PFSK-1 (cell line): ENCODE measurements around the gene RAD1.

Experiments
- FOXP2 ChIP-seq: optimal IDR thresholded peaks from 2 replicates; pipeline ENCODE3; 2011; ENCODE audit warnings: borderline replicate concordance, control low read depth, inconsistent platforms; ENCODE audit not compliant: insufficient read depth; ENCODE audit errors: extremely low read length, extremely low read depth
- POLR2AphosphoS5 ChIP-seq: IDR thresholded peaks from 2 replicates; pipeline ENCODE4 v1.6.1; 2012; ENCODE audit warnings: low read depth, mild to moderate bottlenecking, control low read depth, low read length, moderate library complexity
- REST ChIP-seq, 2 experiments: IDR thresholded peaks; 2 replicates each; pipeline versions ENCODE4 v1.6.1 to v1.8.0; 2011 to 2012; ENCODE audit warnings: low read depth in 2 of 2, low read length in 2 of 2, control low read depth in 1 of 2, inconsistent platforms in 1 of 2, mild to moderate bottlenecking in 1 of 2, moderate library complexity in 1 of 2; ENCODE audit not compliant: insufficient read depth in 1 of 2
- SIN3A ChIP-seq: IDR thresholded peaks from 2 replicates; pipeline ENCODE4 v1.6.1; 2012; ENCODE audit warnings: mild to moderate bottlenecking, low read length, moderate library complexity, borderline replicate concordance; ENCODE audit not compliant: insufficient read depth
- TAF1 ChIP-seq: IDR thresholded peaks from 2 replicates; pipeline ENCODE4 v1.6.1; 2012; ENCODE audit warnings: low read length, control low read depth, borderline replicate concordance; ENCODE audit not compliant: insufficient read depth

Gene RAD1

GRCh38 chr5:34944460-34945047 lies 29.2 kb upstream of the RAD1 start:
- TF ChIP-seq SIN3A (no peak), FOXP2 (no peak), REST (IDR thresholded peaks at IDR 0.05; ENCODE audit: insufficient read depth in 1 of 2, low read depth in 2 of 2, low read length in 2 of 2) (no peak), POLR2AphosphoS5 (no peak), TAF1 (no peak)

DNA sequence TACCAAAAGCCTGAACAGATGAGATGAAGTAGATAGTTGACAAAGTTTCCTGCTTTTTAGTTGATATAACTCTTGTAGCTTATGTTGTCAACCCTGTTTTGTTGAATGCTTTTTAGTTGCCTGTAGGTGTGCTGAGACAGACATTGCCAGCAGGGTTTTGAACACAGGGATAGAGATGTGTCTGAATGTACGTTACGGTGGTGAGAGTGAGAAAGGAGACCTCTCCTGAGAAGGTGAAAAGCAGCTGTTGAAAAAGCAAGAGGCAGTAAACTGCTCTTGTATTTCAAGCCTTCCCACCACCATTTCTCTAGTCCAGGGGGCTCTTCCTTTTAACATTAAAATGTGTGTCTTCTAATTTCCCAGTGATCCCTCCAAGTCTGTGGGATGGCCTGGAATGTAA lies 28.7 kb upstream of the RAD1 start:
- TF ChIP-seq REST (IDR thresholded peaks at IDR 0.05; ENCODE audit: insufficient read depth in 1 of 2, low read depth in 2 of 2, low read length in 2 of 2) (no peak), SIN3A (no peak), POLR2AphosphoS5 (no peak), TAF1 (no peak), FOXP2 (no peak)

GRCh38 chr5:34941936-34942335 lies 26.6 kb upstream of the RAD1 start:
- TF ChIP-seq TAF1, result no peak
- TF ChIP-seq REST (IDR thresholded peaks at IDR 0.05; ENCODE audit: insufficient read depth in 1 of 2, low read depth in 2 of 2, low read length in 2 of 2), result no peak
- no peak for TF ChIP-seq POLR2AphosphoS5
- TF ChIP-seq SIN3A, result no peak
- no peak for TF ChIP-seq FOXP2

DNA sequence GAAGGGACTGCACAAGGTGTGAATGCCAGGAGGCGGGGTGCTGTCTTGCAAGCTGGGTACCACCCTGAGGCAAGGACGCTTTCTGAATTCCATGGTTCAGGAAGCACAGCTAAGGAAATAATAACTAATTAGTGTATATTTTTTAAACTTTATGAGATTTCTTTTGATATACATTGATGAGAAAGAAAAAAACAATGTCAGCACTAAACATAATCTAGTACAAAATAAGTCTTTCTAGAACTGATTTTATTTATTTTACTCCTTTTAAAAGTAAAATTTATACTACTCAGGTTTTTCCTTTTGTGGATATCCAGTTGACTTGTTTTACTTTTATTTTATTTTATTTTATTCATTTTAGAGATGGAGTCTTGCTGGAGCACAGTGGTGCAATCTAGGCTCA lies 17.6 kb upstream of the RAD1 start:
- TF ChIP-seq SIN3A (no peak), TAF1 (no peak), FOXP2 (no peak), POLR2AphosphoS5 (no peak), REST (IDR thresholded peaks at IDR 0.05; ENCODE audit: insufficient read depth in 1 of 2, low read depth in 2 of 2, low read length in 2 of 2) (no peak)

- TF ChIP-seq FOXP2 (no peak), TAF1 (no peak), POLR2AphosphoS5 (no peak), SIN3A (no peak), REST (IDR thresholded peaks at IDR 0.05; ENCODE audit: insufficient read depth in 1 of 2, low read depth in 2 of 2, low read length in 2 of 2) (no peak)
These were observed 15.6 kb upstream of the RAD1 start for GRCh38 chr5:34930870-34931269.
